HEK293 (cell line): Measurements from ENCODE around the gene UBE3B.

Source experiments
- CTCF ChIA-PET: fragments of 350-600 bp; formaldehyde crosslinking; extraction: SDS; loops from one replicate; lab custom pipeline; 2021; ENCODE audit warnings: antibody characterized with exemption; lab: Yijun Ruan, JAX
- POLR2A ChIA-PET: fragments of 300-600 bp; formaldehyde crosslinking; extraction: SDS; loops from one replicate; lab custom pipeline; 2020; ENCODE audit warnings: antibody characterized with exemption, inconsistent platforms; lab: Yijun Ruan, JAX
- H3K27ac ChIP-seq: fragments of 200-500 bp; sonication (Bioruptor generic); 2 replicates; pipeline ENCODE4 v1.5.1; 2014; ENCODE audit warnings: low read depth, low read length, control low read depth, inconsistent platforms; ENCODE audit errors: extremely low read depth
- H3K36me3 ChIP-seq, 2 experiments: fragments of 200-500 bp in 1 of 2; sonication (Bioruptor generic) in 1 of 2; 1 replicate in 1 of 2; 2 replicates in 1 of 2; pipeline ENCODE4 v1.5.1; 2014 to 2017; ENCODE audit warnings: inconsistent platforms in 2 of 2, low read length in 2 of 2; ENCODE audit not compliant: control insufficient read depth in 2 of 2, insufficient read depth in 1 of 2
- H3K4me1 ChIP-seq: fragments of 200-500 bp; sonication (Bioruptor generic); 2 replicates; pipeline ENCODE4 v1.5.1; 2014; ENCODE audit warnings: mild to moderate bottlenecking, low read length, inconsistent platforms; ENCODE audit not compliant: control insufficient read depth, insufficient read depth
- H3K4me3 ChIP-seq: 2 replicates; pipeline ENCODE4 v1.5.1; 2011; ENCODE audit warnings: low read depth, mild to moderate bottlenecking, control low read depth, low read length, moderate library complexity
- H3K9me3 ChIP-seq: fragments of 200-500 bp; sonication (Bioruptor generic); 2 replicates; pipeline ENCODE4 v1.5.1; 2014; ENCODE audit warnings: low read depth, low read length, inconsistent platforms; ENCODE audit not compliant: control insufficient read depth, insufficient read depth
- AEBP2 ChIP-seq: fragments of 450-650 bp; formaldehyde crosslinking; IDR thresholded peaks from 2 replicates; pipeline ENCODE4 v1.5.1; 2016; ENCODE audit warnings: missing biosample characterization, missing genetic modification characterization, borderline replicate concordance
- ELK4 ChIP-seq: IDR thresholded peaks from 2 replicates; pipeline ENCODE4 v1.6.1; 2011; ENCODE audit warnings: mild to moderate bottlenecking, low read depth, low read length, borderline replicate concordance
- FEZF1 ChIP-seq: fragments of 450-650 bp; formaldehyde crosslinking; IDR thresholded peaks from 2 replicates; pipeline ENCODE4 v1.5.1; 2016; ENCODE audit warnings: missing biosample characterization, missing genetic modification characterization
- KLF7 ChIP-seq: fragments of 450-650 bp; formaldehyde crosslinking; IDR thresholded peaks from 2 replicates; pipeline ENCODE4 v1.5.1; 2016; ENCODE audit warnings: missing biosample characterization, missing genetic modification characterization, borderline replicate concordance
- SP3 ChIP-seq: fragments of 450-650 bp; formaldehyde crosslinking; IDR thresholded peaks from 2 replicates; pipeline ENCODE4 v1.5.1; 2016; ENCODE audit warnings: missing biosample characterization, missing genetic modification characterization
- ZBTB17 ChIP-seq: fragments of 450-650 bp; formaldehyde crosslinking; IDR thresholded peaks from 2 replicates; pipeline ENCODE4 v1.5.1; 2016; ENCODE audit warnings: missing biosample characterization, missing genetic modification characterization
- ZNF10 ChIP-seq: fragments of 450-650 bp; formaldehyde crosslinking; IDR thresholded peaks from 2 replicates; pipeline ENCODE4 v1.5.1; 2017; ENCODE audit warnings: missing biosample characterization, missing genetic modification characterization
- ZNF23 ChIP-seq: fragments of 450-650 bp; formaldehyde crosslinking; IDR thresholded peaks from 2 replicates; pipeline ENCODE4 v1.5.1; 2016; ENCODE audit warnings: missing biosample characterization, missing genetic modification characterization, borderline replicate concordance
- ZNF404 ChIP-seq: fragments of 450-650 bp; formaldehyde crosslinking; IDR thresholded peaks from 2 replicates; pipeline ENCODE4 v1.5.1; 2017; ENCODE audit warnings: missing biosample characterization, missing genetic modification characterization
- ZNF473 ChIP-seq: fragments of 450-650 bp; formaldehyde crosslinking; IDR thresholded peaks from 2 replicates; pipeline ENCODE4 v1.5.1; 2017; ENCODE audit warnings: missing biosample characterization, missing genetic modification characterization
- ZNF48 ChIP-seq: fragments of 450-650 bp; formaldehyde crosslinking; IDR thresholded peaks from 2 replicates; pipeline ENCODE4 v1.5.1; 2016; ENCODE audit warnings: missing biosample characterization, missing genetic modification characterization
- ZNF501 ChIP-seq: fragments of 450-650 bp; formaldehyde crosslinking; IDR thresholded peaks from 2 replicates; pipeline ENCODE4 v1.5.1; 2016; ENCODE audit warnings: missing biosample characterization, missing genetic modification characterization
- ZNF510 ChIP-seq: fragments of 450-650 bp; formaldehyde crosslinking; IDR thresholded peaks from 2 replicates; pipeline ENCODE4 v1.5.1; 2018; ENCODE audit warnings: mild to moderate bottlenecking, missing genetic modification characterization, missing biosample characterization; ENCODE audit not compliant: insufficient replicate concordance
- ZNF514 ChIP-seq: fragments of 450-650 bp; formaldehyde crosslinking; IDR thresholded peaks from 2 replicates; pipeline ENCODE4 v1.5.1; 2016; ENCODE audit warnings: missing biosample characterization, missing genetic modification characterization
- ZNF555 ChIP-seq: fragments of 450-650 bp; formaldehyde crosslinking; conservative IDR thresholded peaks from 2 replicates; pipeline ENCODE4 v1.5.1; 2017; ENCODE audit warnings: missing biosample characterization, mild to moderate bottlenecking, missing genetic modification characterization, inconsistent platforms
- ZNF600 ChIP-seq: fragments of 450-650 bp; formaldehyde crosslinking; IDR thresholded peaks from 2 replicates; pipeline ENCODE4 v1.5.1; 2016; ENCODE audit warnings: missing biosample characterization, missing genetic modification characterization
- ZNF692 ChIP-seq: fragments of 450-650 bp; formaldehyde crosslinking; IDR thresholded peaks from 2 replicates; pipeline ENCODE4 v1.5.1; 2016; ENCODE audit warnings: missing biosample characterization, missing genetic modification characterization
- TF ChIP-seq, protein P1 (sequence below): fragments of 450-650 bp; formaldehyde crosslinking; IDR thresholded peaks from 2 replicates; pipeline ENCODE4 v1.5.1; 2017; ENCODE audit warnings: missing biosample characterization, missing genetic modification characterization
- TF ChIP-seq, protein P2 (sequence below): fragments of 450-650 bp; formaldehyde crosslinking; IDR thresholded peaks from 2 replicates; pipeline ENCODE4 v1.5.1; 2016; ENCODE audit warnings: missing biosample characterization, missing genetic modification characterization

The UBE3B gene

DNA sequence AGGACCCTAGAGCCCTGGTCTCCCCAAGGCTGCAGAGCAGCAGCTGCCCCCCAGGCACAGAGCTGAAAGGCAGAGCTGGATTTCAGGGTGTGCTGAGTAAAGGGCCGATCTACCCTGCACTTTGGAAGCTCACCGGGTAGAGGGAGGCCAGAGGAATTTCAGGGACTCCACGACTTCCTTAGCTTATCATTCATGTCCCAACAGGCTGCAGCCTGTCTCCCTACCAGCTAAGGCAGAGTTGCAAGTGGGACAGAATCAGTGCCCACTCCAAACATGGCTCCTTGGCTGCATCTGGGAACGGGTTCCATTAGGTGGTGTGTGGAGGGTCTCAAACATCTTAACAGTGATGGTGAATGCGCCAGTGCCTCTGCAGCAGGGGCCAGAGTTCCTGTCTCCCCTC, 68.4 kb downstream of the UBE3B start (continued):
- TF ChIP-seq ZNF692 (tag by site-specific recombination), result no peak
- no peak for TF ChIP-seq FEZF1 (tag by site-specific recombination)
- TF ChIP-seq ZNF510 (tag by site-specific recombination), result no peak
- TF ChIP-seq, all 188 proteins: peak for 0

DNA sequence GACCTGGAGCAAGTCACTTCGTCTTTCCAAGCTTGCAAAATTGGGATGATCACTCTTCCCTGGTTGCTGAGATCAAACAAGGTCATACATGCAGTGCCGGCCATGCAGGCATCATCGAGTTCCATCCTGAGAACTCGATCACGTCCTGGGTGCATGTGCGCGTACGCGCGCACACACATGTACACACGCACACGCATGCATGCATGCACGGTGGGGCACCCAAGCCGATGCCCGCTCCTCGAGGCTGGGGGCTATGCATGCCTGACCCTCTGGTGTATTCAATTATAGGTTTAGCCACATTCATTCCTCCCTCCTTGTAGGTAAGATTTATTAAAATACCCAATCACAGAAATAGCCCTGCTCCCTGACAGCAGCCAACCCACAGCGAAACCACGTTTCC, 69.9 kb downstream of the UBE3B start:
- POLR2A ChIA-PET, result interaction anchor here (0.6 kb wide), 1 partner anchor 83 kb away, joined by 3 read pairs; no protein-coding TSS in a partner anchor
- no peak overlapping the region for H3K4me3 ChIP-seq
- H3K36me3 ChIP-seq, result no peaks in the 10 kb centered on the region
- TF ChIP-seq ZNF600 (tag by site-specific recombination), result no peak
- TF ChIP-seq AEBP2 (tag by site-specific recombination), result no peak
- TF ChIP-seq, protein P1, sequence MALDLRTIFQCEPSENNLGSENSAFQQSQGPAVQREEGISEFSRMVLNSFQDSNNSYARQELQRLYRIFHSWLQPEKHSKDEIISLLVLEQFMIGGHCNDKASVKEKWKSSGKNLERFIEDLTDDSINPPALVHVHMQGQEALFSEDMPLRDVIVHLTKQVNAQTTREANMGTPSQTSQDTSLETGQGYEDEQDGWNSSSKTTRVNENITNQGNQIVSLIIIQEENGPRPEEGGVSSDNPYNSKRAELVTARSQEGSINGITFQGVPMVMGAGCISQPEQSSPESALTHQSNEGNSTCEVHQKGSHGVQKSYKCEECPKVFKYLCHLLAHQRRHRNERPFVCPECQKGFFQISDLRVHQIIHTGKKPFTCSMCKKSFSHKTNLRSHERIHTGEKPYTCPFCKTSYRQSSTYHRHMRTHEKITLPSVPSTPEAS (tag by site-specific recombination), result no peak
- TF ChIP-seq ZNF48 (tag by site-specific recombination), result no peak
- TF ChIP-seq SP3 (tag by site-specific recombination), result no peak
- TF ChIP-seq KLF7, result no peak
- TF ChIP-seq ELK4, result no peak
- no peak for TF ChIP-seq ZNF10 (tag by site-specific recombination)
- TF ChIP-seq ZNF404 (tag by site-specific recombination), result no peak
- no peaks in the 10 kb centered on the region for H3K4me1 ChIP-seq
- CTCF ChIA-PET, result interaction anchor here (1.3 kb wide), 1 partner anchor 28 kb away, joined by 3 read pairs; no protein-coding TSS in a partner anchor
- no peaks in the 10 kb centered on the region for H3K9me3 ChIP-seq
- no peak overlapping the region for H3K27ac ChIP-seq

DNA sequence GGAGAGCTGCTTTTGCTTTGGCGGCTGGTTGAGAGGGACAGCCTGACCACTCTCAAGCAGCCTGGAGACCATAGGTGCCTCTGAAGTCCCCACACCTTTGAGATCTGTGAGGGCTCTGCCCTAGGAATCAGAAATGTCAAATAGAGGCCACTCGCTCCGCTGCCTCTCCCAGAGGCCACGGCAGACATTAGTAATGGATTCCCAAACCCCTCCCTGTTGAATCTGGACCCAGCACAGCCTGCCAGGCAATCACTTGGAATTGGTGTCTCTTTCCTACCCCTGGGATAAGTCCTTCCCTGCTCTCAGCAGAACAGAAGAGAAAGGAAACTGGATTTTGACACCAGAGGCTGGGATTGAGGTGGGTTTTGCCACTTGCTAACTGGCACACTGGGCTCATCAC, 70.8 kb downstream of the UBE3B start:
- H3K4me1 ChIP-seq, result no peaks in the 10 kb centered on the region
- H3K4me3 ChIP-seq, result no peak overlapping the region
- no peak overlapping the region for H3K27ac ChIP-seq
- CTCF ChIA-PET, result interaction anchor here (0.9 to 1.3 kb wide), 2 partner anchors 27 to 29 kb away, joined by 3 to 4 read pairs; no protein-coding TSS in a partner anchor
- no peaks in the 10 kb centered on the region for H3K36me3 ChIP-seq
- POLR2A ChIA-PET, result no interaction called here
- H3K9me3 ChIP-seq, result no peaks in the 10 kb centered on the region
- TF ChIP-seq ZNF514 (tag by site-specific recombination) (no peak), ZNF555 (tag by site-specific recombination) (no peak), ZNF501 (tag by site-specific recombination) (no peak), ZBTB17 (tag by site-specific recombination) (peak; percentile 75; the same call in 1 of the 2 replicates), ZNF473 (tag by site-specific recombination) (no peak), ZNF23 (tag by site-specific recombination) (peak; percentile 78; the same call in 1 of the 2 replicates)
- TF ChIP-seq, protein P2, sequence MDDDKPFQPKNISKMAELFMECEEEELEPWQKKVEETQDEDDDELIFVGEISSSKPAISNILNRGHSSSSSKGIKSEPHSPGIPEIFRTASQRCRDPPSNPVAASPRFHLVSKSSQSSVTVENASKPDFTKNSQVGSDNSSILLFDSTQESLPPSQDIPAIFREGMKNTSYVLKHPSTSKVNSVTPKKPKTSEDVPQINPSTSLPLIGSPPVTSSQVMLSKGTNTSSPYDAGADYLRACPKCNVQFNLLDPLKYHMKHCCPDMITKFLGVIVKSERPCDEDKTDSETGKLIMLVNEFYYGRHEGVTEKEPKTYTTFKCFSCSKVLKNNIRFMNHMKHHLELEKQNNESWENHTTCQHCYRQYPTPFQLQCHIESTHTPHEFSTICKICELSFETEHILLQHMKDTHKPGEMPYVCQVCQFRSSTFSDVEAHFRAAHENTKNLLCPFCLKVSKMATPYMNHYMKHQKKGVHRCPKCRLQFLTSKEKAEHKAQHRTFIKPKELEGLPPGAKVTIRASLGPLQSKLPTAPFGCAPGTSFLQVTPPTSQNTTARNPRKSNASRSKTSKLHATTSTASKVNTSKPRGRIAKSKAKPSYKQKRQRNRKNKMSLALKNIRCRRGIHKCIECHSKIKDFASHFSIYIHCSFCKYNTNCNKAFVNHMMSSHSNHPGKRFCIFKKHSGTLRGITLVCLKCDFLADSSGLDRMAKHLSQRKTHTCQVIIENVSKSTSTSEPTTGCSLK (tag by site-specific recombination), result no peak
